Measurements from ENCODE around the gene LRRC8C. TPM values are rescaled to one million over a fixed set of nuclear protein-coding genes. Genes with fewer than 3 reads are reported as not detected.

Gene LRRC8C
- total and polyA plus RNA-seq, 2 experiments from 2014 or later, result 0.89 to 3.9 TPM

Small RNA genes within 50 kb of the gene (small RNA-seq; reads per million reads assigned to genes)
- gene AC093423.1 (ENCODE audit: low replicate concordance), result not detected

Other genes with a start within 250 kb of the LRRC8C start
- 26.5 and 37.6 TPM in 2 replicates for gene LRRC8B, start 108.3 kb upstream of the LRRC8C start, total RNA-seq (2014; rRNA removed; shearing (Covaris generic))
- gene LRRC8B, start 108.3 kb upstream of the LRRC8C start, polyA plus RNA-seq (2016; fragmentation: Nextera tagmentation; extraction: Ambion mirVana), result 7.5 and 9.0 TPM in 2 replicates
- gene LRRC8D, start 187.9 kb downstream of the LRRC8C start, total RNA-seq (2014; rRNA removed; shearing (Covaris generic)), result 48.1 and 48.8 TPM in 2 replicates
- 22.4 and 23.6 TPM in 2 replicates for gene LRRC8D, start 187.9 kb downstream of the LRRC8C start, polyA plus RNA-seq (2016; fragmentation: Nextera tagmentation; extraction: Ambion mirVana)

Data from GM23338 (cell line).